ENCODE results near the gene IGF1.
"Not testable (repeated sequence)": the region's sequence is repeated elsewhere in the genome, so short reads cannot be mapped to it uniquely, and the experiment has no call there.

Gene IGF1

GRCh38 chr12:102399653-102400052 is 80.7 kb downstream of the IGF1 start:
- in situ Hi-C loops (cut with MboI; ENCODE audit: low sequenced_read_pairs) = no loop called here

- in situ Hi-C loops (cut with MboI; ENCODE audit: low sequenced_read_pairs) = no loop called here
Observed at GRCh38 chr12:102396276-102396675, 84.1 kb downstream of the IGF1 start.

DNA sequence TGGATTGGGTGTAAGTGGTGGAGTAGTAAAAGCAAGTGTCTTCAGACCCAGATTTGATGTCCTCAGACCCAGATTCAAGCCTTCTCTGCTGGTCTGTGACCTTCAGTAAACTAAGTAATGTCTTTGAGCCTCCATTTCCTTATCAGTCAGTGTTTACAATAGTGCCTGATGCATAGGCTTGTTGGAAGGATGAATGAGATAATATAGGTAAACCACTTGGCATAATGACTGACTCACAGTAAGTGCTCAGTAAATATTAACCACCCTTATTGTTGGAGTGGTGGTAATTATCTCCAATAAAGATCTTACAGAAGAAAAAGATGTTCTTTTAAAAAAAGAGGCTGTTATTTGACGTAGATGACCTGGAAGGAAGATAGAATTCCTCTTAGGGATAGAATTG is 86.2 kb downstream of the IGF1 start:
- in situ Hi-C loops (cut with MboI; ENCODE audit: low sequenced_read_pairs) = no loop called here

GRCh38 chr12:102390068-102390467 is 90.3 kb downstream of the IGF1 start:
- in situ Hi-C loops (cut with MboI; ENCODE audit: low sequenced_read_pairs) = no loop called here

- in situ Hi-C loops (cut with MboI; ENCODE audit: low sequenced_read_pairs) = no loop called here
Observed at GRCh38 chr12:102388469-102388868, 91.9 kb downstream of the IGF1 start.

DNA sequence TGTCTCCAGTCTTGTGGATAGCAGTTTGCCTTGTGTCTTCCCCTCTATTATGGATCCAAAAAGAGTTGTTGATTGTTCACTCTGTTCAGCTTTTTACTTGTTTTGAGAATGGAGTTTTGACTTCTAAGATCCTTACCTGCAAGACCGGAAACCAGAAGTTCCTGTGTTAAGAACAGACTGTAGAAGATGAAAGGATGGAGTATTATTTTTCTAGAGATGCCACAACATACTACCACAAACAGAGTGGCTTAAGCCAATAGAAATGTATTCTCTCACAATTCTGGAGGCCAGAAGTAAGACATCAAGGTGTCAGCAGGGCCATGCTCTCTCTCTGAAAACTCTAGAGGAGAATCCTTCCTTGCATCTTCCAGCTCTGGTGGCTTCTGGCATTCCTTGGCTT is 95.0 kb downstream of the IGF1 start:
- in situ Hi-C loops (cut with MboI; ENCODE audit: low sequenced_read_pairs) = no loop called here

DNA sequence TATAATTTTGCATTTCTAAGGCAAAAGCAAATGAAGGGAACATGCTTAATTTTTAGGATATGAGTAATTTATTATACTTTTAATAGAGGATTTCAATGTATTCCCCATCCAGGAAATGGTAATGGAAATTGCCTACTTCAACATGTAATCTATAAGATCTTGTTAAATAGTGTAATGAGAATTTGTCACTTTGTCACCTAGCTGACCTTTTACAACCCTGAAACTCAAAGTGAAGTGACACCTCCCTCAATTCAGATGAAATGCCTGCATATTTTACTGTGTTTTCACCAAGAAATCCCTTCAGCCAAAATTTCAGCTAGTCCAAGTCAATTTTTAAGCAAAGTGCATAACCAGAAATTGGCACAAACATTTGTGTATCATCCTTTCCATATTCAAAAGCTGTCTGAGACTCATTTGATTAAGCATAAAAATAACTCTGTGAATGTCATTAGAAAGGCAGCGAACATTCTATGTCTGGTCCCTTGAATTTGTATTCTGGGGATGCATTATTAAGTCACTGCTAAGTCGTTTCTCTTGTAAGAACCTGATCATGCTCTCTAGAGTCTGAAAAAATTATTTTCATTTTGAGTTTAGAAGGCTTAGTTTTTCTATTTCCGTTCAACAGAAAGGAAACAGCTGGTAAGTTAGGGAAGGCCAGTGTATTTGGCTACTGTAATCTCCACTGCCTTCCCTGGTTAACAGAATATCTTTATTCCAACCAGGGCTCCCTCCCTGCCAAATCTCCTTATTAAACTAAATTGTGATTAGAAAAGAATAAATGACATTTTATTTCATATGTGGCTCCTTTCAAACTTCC is 100.8 kb downstream of the IGF1 start:
- in situ Hi-C loops (cut with MboI; ENCODE audit: low sequenced_read_pairs) = no loop called here

GRCh38 chr12:102376781-102377180 is 103.6 kb downstream of the IGF1 start:
- in situ Hi-C loops (cut with MboI; ENCODE audit: low sequenced_read_pairs) = no loop called here

GRCh38 chr12:102376181-102376747 is 104.1 kb downstream of the IGF1 start:
- in situ Hi-C loops (cut with MboI; ENCODE audit: low sequenced_read_pairs) = no loop called here

GRCh38 chr12:102374190-102374589 is 106.2 kb downstream of the IGF1 start:
- in situ Hi-C loops (cut with MboI; ENCODE audit: low sequenced_read_pairs) = no loop called here

GRCh38 chr12:102372087-102372486 is 108.3 kb downstream of the IGF1 start:
- in situ Hi-C loops (cut with MboI; ENCODE audit: low sequenced_read_pairs) = no loop called here

GRCh38 chr12:102371165-102371564 is 109.2 kb downstream of the IGF1 start:
- in situ Hi-C loops (cut with MboI; ENCODE audit: low sequenced_read_pairs) = no loop called here

- in situ Hi-C loops (cut with MboI; ENCODE audit: low sequenced_read_pairs) = no loop called here
Observed at GRCh38 chr12:102369876-102370275, 110.5 kb downstream of the IGF1 start.

DNA sequence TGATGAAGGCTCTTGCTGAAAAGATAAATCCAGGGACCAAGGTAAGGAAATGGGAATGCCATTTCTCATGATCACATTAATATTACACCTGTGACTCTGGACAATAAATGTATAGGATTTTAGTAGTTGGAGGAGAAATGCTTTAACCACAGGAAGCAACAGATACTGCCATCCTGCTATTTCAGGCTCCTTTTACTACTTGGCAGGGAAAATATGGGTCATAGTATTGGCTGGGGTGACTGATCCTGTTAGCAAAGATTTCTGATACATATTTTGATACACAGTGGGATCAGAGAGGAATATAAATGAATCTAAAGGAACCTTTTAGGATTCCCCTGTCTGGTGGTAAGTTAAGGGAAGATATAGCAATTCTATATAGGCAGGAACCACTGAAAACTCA is 115.0 kb downstream of the IGF1 start:
- in situ Hi-C loops (cut with MboI; ENCODE audit: low sequenced_read_pairs) = no loop called here

DNA sequence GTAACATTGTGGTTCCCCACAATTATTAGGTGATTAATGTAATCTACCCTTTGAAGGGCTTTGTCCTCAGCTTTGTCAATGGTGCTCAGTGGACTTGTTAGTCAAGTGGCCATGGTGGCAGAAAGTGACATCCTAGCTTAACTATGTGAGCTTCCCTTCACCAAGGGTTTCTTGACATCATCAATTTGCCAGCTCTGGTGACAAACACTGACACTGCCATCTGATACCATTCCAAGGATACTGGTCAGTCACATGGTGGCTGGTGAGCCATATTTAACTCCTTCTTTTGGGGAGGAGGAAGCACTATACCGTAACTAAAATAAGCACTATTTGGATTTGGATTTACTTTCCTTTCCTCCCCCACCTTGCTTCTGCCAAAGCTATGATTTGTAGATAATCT is 115.7 kb downstream of the IGF1 start:
- in situ Hi-C loops (cut with MboI; ENCODE audit: low sequenced_read_pairs) = no loop called here

GRCh38 chr12:102356690-102357089 is 123.7 kb downstream of the IGF1 start:
- in situ Hi-C loops (cut with MboI; ENCODE audit: low sequenced_read_pairs) = no loop called here

DNA sequence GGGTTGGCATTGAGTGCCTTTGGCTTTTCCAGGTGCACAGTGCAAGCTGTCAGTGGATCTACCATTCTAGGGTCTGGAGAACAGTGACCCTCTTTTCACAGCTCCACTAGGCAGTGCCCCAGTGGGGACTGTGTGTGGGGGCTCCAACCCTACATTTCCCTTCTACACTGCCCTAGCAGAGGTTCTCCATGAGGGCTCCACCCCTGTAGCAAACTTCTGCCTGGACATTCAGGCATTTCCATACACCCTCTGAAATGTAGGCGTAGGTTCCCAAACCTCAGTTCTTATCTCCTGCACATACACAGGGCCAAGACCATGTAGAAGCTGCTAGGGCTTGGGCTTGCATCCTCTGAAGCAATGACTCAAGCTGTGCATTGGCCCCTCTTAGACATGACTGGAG is 126.1 kb downstream of the IGF1 start:
- in situ Hi-C loops (cut with MboI; ENCODE audit: low sequenced_read_pairs) = not testable (repeated sequence)

DNA sequence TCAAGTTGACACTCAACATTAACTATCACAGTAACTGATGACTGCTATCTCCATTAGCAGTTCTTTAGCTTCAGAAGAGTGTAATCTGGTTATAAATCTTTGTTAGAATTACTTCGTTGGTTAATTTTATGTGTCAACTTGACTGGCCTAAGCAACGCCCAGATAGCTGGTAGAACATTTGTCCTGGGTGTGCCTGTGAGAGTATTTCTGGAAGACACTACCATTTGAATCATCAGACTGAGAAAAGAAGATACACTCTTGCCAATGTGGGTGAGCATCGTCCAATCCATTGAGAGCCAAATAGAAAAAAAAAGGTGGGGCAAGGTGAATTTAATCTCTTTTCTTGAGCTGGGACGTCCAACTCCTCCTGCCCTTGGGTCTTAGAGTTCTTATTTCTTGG is 129.0 kb downstream of the IGF1 start:
- in situ Hi-C loops (cut with MboI; ENCODE audit: low sequenced_read_pairs) = no loop called here

DNA sequence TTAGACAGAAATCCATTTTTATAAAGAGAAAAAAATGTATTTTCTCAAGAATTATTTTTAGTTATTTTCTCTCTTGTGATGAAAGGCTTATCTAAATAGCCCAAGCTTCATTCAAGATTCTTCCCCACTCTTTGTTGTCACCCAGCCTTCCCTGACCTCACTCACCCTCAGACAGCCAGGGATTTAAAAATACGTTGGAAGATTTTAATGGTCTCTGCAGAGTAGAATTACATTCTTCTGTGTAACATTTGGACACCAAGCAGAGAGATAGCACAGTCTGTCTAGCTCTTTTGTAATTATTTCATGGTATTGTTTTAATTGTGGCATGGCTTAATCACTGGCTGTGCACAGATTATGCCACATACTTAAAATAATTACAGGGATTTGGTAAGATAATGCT is 130.3 kb downstream of the IGF1 start:
- in situ Hi-C loops (cut with MboI; ENCODE audit: low sequenced_read_pairs) = no loop called here

- in situ Hi-C loops (cut with MboI; ENCODE audit: low sequenced_read_pairs) = no loop called here
Observed at GRCh38 chr12:102349079-102349478, 131.3 kb downstream of the IGF1 start.

- in situ Hi-C loops (cut with MboI; ENCODE audit: low sequenced_read_pairs) = no loop called here
Observed at GRCh38 chr12:102347811-102348210, 132.6 kb downstream of the IGF1 start.
